Lung (tissue), 12 donors: ENCODE data around the gene DROSHA. TPM values are rescaled to one million over a fixed set of nuclear protein-coding genes. Genes with fewer than 3 reads are reported as not detected.

ENCODE experiments used
- ATAC-seq: fragments of 200-7000 bp; cut with Tn5 transposase; one replicate; pipeline ENCODE4 v1.9.1; 2020; ENCODE audit warnings: moderate number of reproducible peaks; ENCODE audit not compliant: insufficient read depth, low FRiP score
- DNase-seq, 3 donors: peaks; one replicate each; pipeline ENCODE4 v3.0.0-alpha.2; 2013 to 2017
- H3K27ac ChIP-seq, 2 donors: one replicate each; pipeline ENCODE4 v1.5.1; 2013; ENCODE audit warnings: mild to moderate bottlenecking in 2 of 2, moderate library complexity in 2 of 2, control low read depth in 1 of 2, inconsistent platforms in 1 of 2, low read depth in 1 of 2, low read length in 1 of 2
- H3K27me3 ChIP-seq, 3 donors: one replicate each; pipeline ENCODE4 v1.5.1; 2013; ENCODE audit warnings: low read length in 2 of 3; ENCODE audit not compliant: control insufficient read depth in 3 of 3, insufficient read depth in 3 of 3
- H3K36me3 ChIP-seq, 4 donors: one replicate each; pipeline ENCODE4 v1.5.1; 2013; ENCODE audit warnings: low read length in 4 of 4, mild to moderate bottlenecking in 1 of 4, moderate library complexity in 1 of 4; ENCODE audit not compliant: control insufficient read depth in 4 of 4, insufficient read depth in 4 of 4
- H3K4me1 ChIP-seq, 5 donors: one replicate each; pipeline ENCODE4 v1.5.1; 2013; ENCODE audit warnings: low read length in 5 of 5, mild to moderate bottlenecking in 2 of 5, moderate library complexity in 1 of 5; ENCODE audit not compliant: control insufficient read depth in 5 of 5, insufficient read depth in 5 of 5
- H3K4me3 ChIP-seq: one replicate; pipeline ENCODE4 v1.5.1; 2013; ENCODE audit warnings: mild to moderate bottlenecking, control low read depth, moderate library complexity
- H3K9ac ChIP-seq, 2 donors: one replicate each; pipeline ENCODE4 v1.5.1; 2013; ENCODE audit warnings: low read length in 2 of 2, control low read depth in 1 of 2; ENCODE audit not compliant: insufficient read depth in 1 of 2
- H3K9me3 ChIP-seq, 4 donors: one replicate each; pipeline ENCODE4 v1.5.1; 2013; ENCODE audit warnings: low read length in 3 of 4, mild to moderate bottlenecking in 1 of 4, moderate library complexity in 1 of 4; ENCODE audit not compliant: control insufficient read depth in 4 of 4, insufficient read depth in 3 of 4
- WGBS, 2 donors: extraction: QIAGEN DNeasy Blood & Tissue Kit; methylation state at CpG; one replicate each; pipeline ENCODE4 v1.1.7; 2013; 5-methylcytosine and 5-hydroxymethylcytosine counted together
- polyA plus RNA-seq, 2 donors: library from polyadenylated mRNA; stranded (reverse); fragments of 200-250 nt; gene quantifications; one replicate each; pipeline ENCODE4 v1.2.1, GENCODE V29; 2013
- total RNA-seq, 2 donors: library from RNA; depleted of rRNA in 1 of 2; stranded (reverse); fragments of >200 nt in 1 of 2; gene quantifications; one replicate each; pipeline ENCODE4 v1.2.1, GENCODE V29; 2014 to 2021
- TF ChIP-seq, protein P1 (sequence below): IDR thresholded peaks from 2 replicates; pipeline ENCODE4 v1.5.1; 2012; ENCODE audit warnings: mild to moderate bottlenecking; ENCODE audit errors: control extremely low read depth, extremely low read depth
- donor health status: control.
- donor health status: control.
- donor health status: Bipolar disorder and iron deficiency.
- donor health status: healthy.
- donor health status: DM: yes; HTN: yes; CAD: no.

DROSHA gene
- total and polyA plus RNA-seq, 4 donors, result 16.2 to 92.0 (median 49.9) TPM

DNA sequence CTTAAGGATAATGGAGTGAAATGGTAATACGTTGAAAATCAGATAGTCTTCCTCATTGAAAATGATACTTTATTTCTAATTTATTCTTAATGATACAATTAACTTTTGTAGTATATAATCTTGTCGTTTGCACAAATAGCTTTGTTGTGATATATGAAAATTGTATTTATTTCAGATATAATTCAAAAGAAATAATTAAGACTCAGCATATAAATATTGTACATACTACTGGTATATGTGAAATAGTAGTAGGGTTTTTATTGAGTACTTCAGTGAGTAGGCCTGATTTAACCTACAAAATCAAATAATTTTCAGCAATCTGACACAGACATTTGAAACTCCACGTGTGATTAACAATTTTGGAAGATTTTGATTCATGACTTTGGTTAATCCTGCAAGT is 5.0 kb upstream of the DROSHA start:
- 87 to 93% methylated on average over 3 of the region's 3 CpGs for WGBS, 2 donors
- no peaks in the 10 kb centered on the region for H3K27me3 ChIP-seq
- no peak overlapping the region for H3K27ac ChIP-seq
- peaks cover 9 to 24% (median 20%) of the 10 kb centered on the region in 4 donors for H3K36me3 ChIP-seq
- no peak for ATAC-seq
- peaks cover 4 to 13% (median 6%) of the 10 kb centered on the region in 5 donors for H3K4me1 ChIP-seq
- no peak overlapping the region for H3K4me3 ChIP-seq
- no peak overlapping the region for H3K9ac ChIP-seq
- TF ChIP-seq, protein P1, sequence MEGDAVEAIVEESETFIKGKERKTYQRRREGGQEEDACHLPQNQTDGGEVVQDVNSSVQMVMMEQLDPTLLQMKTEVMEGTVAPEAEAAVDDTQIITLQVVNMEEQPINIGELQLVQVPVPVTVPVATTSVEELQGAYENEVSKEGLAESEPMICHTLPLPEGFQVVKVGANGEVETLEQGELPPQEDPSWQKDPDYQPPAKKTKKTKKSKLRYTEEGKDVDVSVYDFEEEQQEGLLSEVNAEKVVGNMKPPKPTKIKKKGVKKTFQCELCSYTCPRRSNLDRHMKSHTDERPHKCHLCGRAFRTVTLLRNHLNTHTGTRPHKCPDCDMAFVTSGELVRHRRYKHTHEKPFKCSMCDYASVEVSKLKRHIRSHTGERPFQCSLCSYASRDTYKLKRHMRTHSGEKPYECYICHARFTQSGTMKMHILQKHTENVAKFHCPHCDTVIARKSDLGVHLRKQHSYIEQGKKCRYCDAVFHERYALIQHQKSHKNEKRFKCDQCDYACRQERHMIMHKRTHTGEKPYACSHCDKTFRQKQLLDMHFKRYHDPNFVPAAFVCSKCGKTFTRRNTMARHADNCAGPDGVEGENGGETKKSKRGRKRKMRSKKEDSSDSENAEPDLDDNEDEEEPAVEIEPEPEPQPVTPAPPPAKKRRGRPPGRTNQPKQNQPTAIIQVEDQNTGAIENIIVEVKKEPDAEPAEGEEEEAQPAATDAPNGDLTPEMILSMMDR, result no peak
- H3K9me3 ChIP-seq, result no peaks in the 10 kb centered on the region
- no peak for DNase-seq

DNA sequence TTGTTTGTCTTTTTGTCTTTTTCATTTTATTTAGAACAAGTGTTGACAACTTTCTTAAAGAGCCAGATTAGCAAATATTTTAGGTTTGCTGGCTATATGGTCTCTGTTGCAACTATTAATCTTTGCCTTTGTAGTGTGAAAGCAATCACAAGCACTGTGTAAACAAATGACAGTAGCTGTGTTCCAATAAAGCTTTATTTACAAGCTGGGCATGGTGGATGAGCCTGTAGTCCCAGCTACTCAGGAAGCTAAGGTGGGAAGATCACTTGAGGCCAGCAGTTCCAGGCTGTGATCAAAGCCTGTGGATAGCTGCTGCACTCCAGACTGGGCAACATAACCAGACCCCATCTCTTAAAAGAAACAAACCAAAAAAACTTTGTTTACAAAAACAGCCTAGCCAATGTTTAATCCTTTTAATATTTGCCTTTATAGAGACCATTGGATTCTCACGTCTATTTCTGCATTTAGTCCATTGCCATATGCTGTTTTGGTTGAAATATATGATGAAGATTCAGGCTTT is 2.7 kb upstream of the DROSHA start:
- WGBS, 2 donors, result 91 to 94% methylated on average over 1 of the region's 1 CpG
- peaks cover 4 to 15% (median 9%) of the 10 kb centered on the region in 4 donors for H3K36me3 ChIP-seq
- no peaks in the 10 kb centered on the region for H3K27me3 ChIP-seq
- no peak for DNase-seq
- no peak overlapping the region for H3K4me3 ChIP-seq
- H3K27ac ChIP-seq, result no peak overlapping the region
- ATAC-seq, result no peak
- TF ChIP-seq, protein P1, result no peak
- no peaks in the 10 kb centered on the region for H3K9me3 ChIP-seq
- no peak overlapping the region for H3K9ac ChIP-seq
- peaks cover 9 to 19% (median 12%) of the 10 kb centered on the region in 5 donors for H3K4me1 ChIP-seq

DNA sequence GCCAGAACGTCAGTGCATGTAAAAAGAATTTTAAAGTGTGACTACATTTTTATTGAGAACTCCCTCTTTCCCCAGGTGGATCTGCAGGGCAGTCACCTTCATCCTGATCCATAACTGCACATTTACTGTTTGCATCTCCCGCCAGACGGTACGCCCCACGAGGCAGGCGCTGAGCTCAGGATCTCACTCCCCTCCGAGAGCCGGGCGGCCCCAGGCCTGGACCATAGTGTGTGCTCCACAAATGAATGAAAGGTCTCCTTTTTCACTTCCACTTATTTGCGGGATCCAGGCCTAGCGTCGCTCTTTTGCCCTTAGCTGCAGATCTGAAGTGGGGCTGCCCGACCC is 378 bp downstream of the DROSHA start:
- DNase-seq, result peak in 2 of 3 donors; percentile 35 to 43

More for the DNA sequence above, 378 bp downstream of the DROSHA start:
- TF ChIP-seq, protein P1, result no peak
- peak overlapping the region; percentile 97 for H3K4me3 ChIP-seq
- peaks cover 10 to 20% (median 16%) of the 10 kb centered on the region in 4 donors for H3K36me3 ChIP-seq
- ATAC-seq, result peak; percentile 9
- WGBS, 2 donors, result 0% methylated on average over 13 of the region's 13 CpGs
- H3K4me1 ChIP-seq, result peaks cover 9 to 19% (median 12%) of the 10 kb centered on the region in 5 donors
- peak overlapping the region; percentile 71 to 85 for H3K27ac ChIP-seq
- no peaks in the 10 kb centered on the region for H3K9me3 ChIP-seq
- peak overlapping the region; percentile 8 to 82 for H3K9ac ChIP-seq
- H3K27me3 ChIP-seq, result no peaks in the 10 kb centered on the region
